K562 (cell line): Measurements from ENCODE around the gene GPX2.

ENCODE experiments used
- POLR2A ChIP-seq: fragments of 450-650 bp; conservative IDR thresholded peaks from 2 replicates; pipeline ENCODE4 v1.6.1; 2016
- SMC3 ChIP-seq: conservative IDR thresholded peaks from 2 replicates; pipeline ENCODE4 v1.6.1; 2011; ENCODE audit warnings: low read depth, low read length, improper control_type of control experiment; ENCODE audit not compliant: insufficient read depth
- TF ChIP-seq, protein P1 (sequence below), 3 experiments: IDR thresholded peaks in 2 of 3; conservative IDR thresholded peaks in 1 of 3; 2 replicates each; pipeline ENCODE4 v1.5.1; 2011 to 2012; ENCODE audit warnings: low read length in 3 of 3, mild to moderate bottlenecking in 3 of 3, control low read depth in 2 of 3, improper control_type of control experiment in 1 of 3, inconsistent platforms in 1 of 3, low read depth in 1 of 3, mixed read lengths in 1 of 3, moderate library complexity in 1 of 3; ENCODE audit not compliant: insufficient read depth in 2 of 3
- TF ChIP-seq, protein P2 (sequence below): sonication (generic); formaldehyde crosslinking; IDR thresholded peaks from 2 replicates; pipeline ENCODE4 v1.5.0; 2020; ENCODE audit warnings: missing genetic modification reagents
- TF ChIP-seq, protein P3 (sequence below): sonication (generic); formaldehyde crosslinking; IDR thresholded peaks from 2 replicates; pipeline ENCODE4 v1.8.0; 2022; ENCODE audit warnings: mild to moderate bottlenecking, missing genetic modification reagents, borderline replicate concordance

DNA sequence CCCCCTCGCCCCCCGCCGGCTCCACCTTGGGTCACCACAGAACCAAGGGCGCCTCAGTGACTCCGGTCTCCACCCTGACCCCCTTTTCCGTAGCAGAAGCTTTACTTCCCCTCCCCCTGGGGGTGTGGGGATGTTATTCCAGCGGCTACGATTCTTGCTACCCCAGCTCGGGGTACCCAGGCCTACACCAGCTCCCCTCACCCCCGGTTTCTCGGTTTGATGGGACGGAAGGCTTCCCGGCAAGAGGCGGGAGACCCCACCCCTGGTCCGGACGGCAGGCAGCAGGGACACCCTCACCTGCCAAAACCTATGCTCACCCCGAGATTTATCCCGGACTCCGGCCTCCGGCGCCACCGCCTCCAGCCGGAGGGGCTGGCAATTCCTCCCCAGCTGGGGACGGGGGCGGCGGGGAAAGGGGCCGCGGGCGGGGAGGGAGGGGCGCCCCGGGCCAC lies 29.0 kb upstream of the GPX2 start:
- TF ChIP-seq POLR2A (no peak), SMC3 (no peak)
- TF ChIP-seq, protein P1, sequence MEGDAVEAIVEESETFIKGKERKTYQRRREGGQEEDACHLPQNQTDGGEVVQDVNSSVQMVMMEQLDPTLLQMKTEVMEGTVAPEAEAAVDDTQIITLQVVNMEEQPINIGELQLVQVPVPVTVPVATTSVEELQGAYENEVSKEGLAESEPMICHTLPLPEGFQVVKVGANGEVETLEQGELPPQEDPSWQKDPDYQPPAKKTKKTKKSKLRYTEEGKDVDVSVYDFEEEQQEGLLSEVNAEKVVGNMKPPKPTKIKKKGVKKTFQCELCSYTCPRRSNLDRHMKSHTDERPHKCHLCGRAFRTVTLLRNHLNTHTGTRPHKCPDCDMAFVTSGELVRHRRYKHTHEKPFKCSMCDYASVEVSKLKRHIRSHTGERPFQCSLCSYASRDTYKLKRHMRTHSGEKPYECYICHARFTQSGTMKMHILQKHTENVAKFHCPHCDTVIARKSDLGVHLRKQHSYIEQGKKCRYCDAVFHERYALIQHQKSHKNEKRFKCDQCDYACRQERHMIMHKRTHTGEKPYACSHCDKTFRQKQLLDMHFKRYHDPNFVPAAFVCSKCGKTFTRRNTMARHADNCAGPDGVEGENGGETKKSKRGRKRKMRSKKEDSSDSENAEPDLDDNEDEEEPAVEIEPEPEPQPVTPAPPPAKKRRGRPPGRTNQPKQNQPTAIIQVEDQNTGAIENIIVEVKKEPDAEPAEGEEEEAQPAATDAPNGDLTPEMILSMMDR (IDR thresholded peaks at IDR 0.05 in 2 of 3, conservative IDR thresholded peaks at IDR 0.05 in 1 of 3; ENCODE audit: insufficient read depth in 2 of 3, low read depth in 1 of 3, low read length in 3 of 3) = no peak
- TF ChIP-seq, protein P2, sequence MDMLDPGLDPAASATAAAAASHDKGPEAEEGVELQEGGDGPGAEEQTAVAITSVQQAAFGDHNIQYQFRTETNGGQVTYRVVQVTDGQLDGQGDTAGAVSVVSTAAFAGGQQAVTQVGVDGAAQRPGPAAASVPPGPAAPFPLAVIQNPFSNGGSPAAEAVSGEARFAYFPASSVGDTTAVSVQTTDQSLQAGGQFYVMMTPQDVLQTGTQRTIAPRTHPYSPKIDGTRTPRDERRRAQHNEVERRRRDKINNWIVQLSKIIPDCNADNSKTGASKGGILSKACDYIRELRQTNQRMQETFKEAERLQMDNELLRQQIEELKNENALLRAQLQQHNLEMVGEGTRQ = no peak
- TF ChIP-seq, protein P3, sequence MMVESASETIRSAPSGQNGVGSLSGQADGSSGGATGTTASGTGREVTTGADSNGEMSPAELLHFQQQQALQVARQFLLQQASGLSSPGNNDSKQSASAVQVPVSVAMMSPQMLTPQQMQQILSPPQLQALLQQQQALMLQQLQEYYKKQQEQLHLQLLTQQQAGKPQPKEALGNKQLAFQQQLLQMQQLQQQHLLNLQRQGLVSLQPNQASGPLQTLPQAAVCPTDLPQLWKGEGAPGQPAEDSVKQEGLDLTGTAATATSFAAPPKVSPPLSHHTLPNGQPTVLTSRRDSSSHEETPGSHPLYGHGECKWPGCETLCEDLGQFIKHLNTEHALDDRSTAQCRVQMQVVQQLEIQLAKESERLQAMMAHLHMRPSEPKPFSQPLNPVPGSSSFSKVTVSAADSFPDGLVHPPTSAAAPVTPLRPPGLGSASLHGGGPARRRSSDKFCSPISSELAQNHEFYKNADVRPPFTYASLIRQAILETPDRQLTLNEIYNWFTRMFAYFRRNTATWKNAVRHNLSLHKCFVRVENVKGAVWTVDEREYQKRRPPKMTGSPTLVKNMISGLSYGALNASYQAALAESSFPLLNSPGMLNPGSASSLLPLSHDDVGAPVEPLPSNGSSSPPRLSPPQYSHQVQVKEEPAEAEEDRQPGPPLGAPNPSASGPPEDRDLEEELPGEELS (CRISPR knock-in tag) = no peak
